Measurements from ENCODE around the gene RCN2. TPM values are rescaled to one million over a fixed set of nuclear protein-coding genes. Genes with fewer than 3 reads are reported as not detected.
A peak's percentile ranks its signal among the peaks of the same experiment; 100 is the strongest.
"Not testable (repeated sequence)": the region's sequence is repeated elsewhere in the genome, so short reads cannot be mapped to it uniquely, and the experiment has no call there.

Gene RCN2
- total RNA-seq, 4 donors from 2014 or later: 37.8 to 66.9 (median 49.7) TPM

- peaks cover 0 to 40% (median 3%) of the 10 kb centered on the region in 3 donors for H3K4me1 ChIP-seq
- no peaks in the 10 kb centered on the region for H3K27me3 ChIP-seq
- H3K9me3 ChIP-seq: no peaks in the 10 kb centered on the region
- H3K27ac ChIP-seq: peak overlapping the region in 3 of 4 donors; percentile 3 to 33 (median 21)
- H3K36me3 ChIP-seq: no peaks in the 10 kb centered on the region
- WGBS, 2 donors (ENCODE audit: low coverage in 1 of 2): 27 to 37% methylated on average over 5 to 6 of the region's 6 CpGs
- TF ChIP-seq EP300 (IDR thresholded peaks at IDR 0.05) (no peak), POLR2AphosphoS5 (IDR thresholded peaks at IDR 0.05) (no peak), POLR2A (IDR thresholded peaks at IDR 0.05) (no peak)
- peak; percentile 34 for ATAC-seq
- no peak overlapping the region for H3K4me3 ChIP-seq
Observed at GRCh38 chr15:76961268-76962011, 29.9 kb downstream of the RCN2 start.

- peaks cover 0 to 50% (median 3%) of the 10 kb centered on the region in 3 donors for H3K4me1 ChIP-seq
- no peak for ATAC-seq
- H3K27ac ChIP-seq: peak overlapping the region in 1 of 4 donors; percentile 3
- no peaks in the 10 kb centered on the region for H3K9me3 ChIP-seq
- H3K4me3 ChIP-seq: no peak overlapping the region
- H3K27me3 ChIP-seq: no peaks in the 10 kb centered on the region
- TF ChIP-seq POLR2AphosphoS5 (IDR thresholded peaks at IDR 0.05) (no peak), CTCF (IDR thresholded peaks at IDR 0.05) (no peak), POLR2A (IDR thresholded peaks at IDR 0.05) (no peak), EP300 (IDR thresholded peaks at IDR 0.05) (no peak)
- H3K36me3 ChIP-seq: no peaks in the 10 kb centered on the region
- WGBS, 2 donors (ENCODE audit: low coverage in 1 of 2): 90 to 92% methylated on average over 8 to 9 of the region's 9 CpGs
Observed at GRCh38 chr15:76962337-76963013, 30.9 kb downstream of the RCN2 start.

- no peaks in the 10 kb centered on the region for H3K9me3 ChIP-seq
- TF ChIP-seq POLR2A (IDR thresholded peaks at IDR 0.05) (no peak), POLR2AphosphoS5 (IDR thresholded peaks at IDR 0.05) (no peak), EP300 (IDR thresholded peaks at IDR 0.05) (no peak), CTCF (IDR thresholded peaks at IDR 0.05) (no peak)
- no peak for ATAC-seq
- H3K4me3 ChIP-seq: no peak overlapping the region
- 47 to 54% methylated on average over 3 to 8 of the region's 9 CpGs for WGBS, 2 donors (ENCODE audit: low coverage in 1 of 2)
- no peaks in the 10 kb centered on the region for H3K36me3 ChIP-seq
- peaks cover 0 to 54% (median 3%) of the 10 kb centered on the region in 3 donors for H3K4me1 ChIP-seq
- H3K27ac ChIP-seq: peak overlapping the region in 2 of 4 donors; percentile 37 to 49
- no peaks in the 10 kb centered on the region for H3K27me3 ChIP-seq
Observed at GRCh38 chr15:76963596-76963995, 32.0 kb downstream of the RCN2 start.

GRCh38 chr15:76964157-76964556, 32.6 kb downstream of the RCN2 start:
- WGBS, 2 donors (ENCODE audit: low coverage in 1 of 2): 23 to 41% methylated on average over 3 to 5 of the region's 5 CpGs
- ATAC-seq: no peak

GRCh38 chr15:76966051-76966450, 34.5 kb downstream of the RCN2 start:
- not testable (repeated sequence) for H3K36me3 ChIP-seq, ATAC-seq, H3K4me3 ChIP-seq, H3K9me3 ChIP-seq, H3K27ac ChIP-seq, H3K27me3 ChIP-seq
- H3K4me1 ChIP-seq: peaks cover 0 to 50% (median 3%) of the 10 kb centered on the region in 3 donors
- 89% methylated on average over 3 of the region's 7 CpGs; no CpG with 5 or more reads in 1 of the 2 donors for WGBS, 2 donors (ENCODE audit: low coverage in 1 of 2)

More at GRCh38 chr15:76964157-76964556, 32.6 kb downstream of the RCN2 start:
- Histone ChIP-seq H3K27ac (peak overlapping the region in 1 of 4 donors; percentile 49), H3K9me3 (no peaks in the 10 kb centered on the region), H3K27me3 (no peaks in the 10 kb centered on the region), H3K4me1 (peaks cover 0 to 54% (median 3%) of the 10 kb centered on the region in 3 donors), H3K36me3 (no peaks in the 10 kb centered on the region), H3K4me3 (no peak overlapping the region)
- TF ChIP-seq EP300 (IDR thresholded peaks at IDR 0.05) (no peak), POLR2A (IDR thresholded peaks at IDR 0.05) (no peak), POLR2AphosphoS5 (IDR thresholded peaks at IDR 0.05) (no peak), CTCF (IDR thresholded peaks at IDR 0.05) (no peak)

Data from gastroesophageal sphincter (tissue), 4 donors.